Peyer's patch (tissue), 4 donors: ENCODE results near the gene PABPC1L.
A peak's percentile ranks its signal among the peaks of the same experiment; 100 is the strongest.

ENCODE experiments used
- CTCF ChIP-seq, 6 experiments: fragments of 450-650 bp in 4 of 6; fragments of 200-600 bp in 2 of 6; sonication (generic) in 1 of 6; IDR thresholded peaks; one replicate each; pipeline ENCODE4 v1.5.1; 2017 to 2019; ENCODE audit warnings: antibody characterized with exemption in 6 of 6, mild to moderate bottlenecking in 3 of 6, moderate library complexity in 1 of 6
- POLR2A ChIP-seq, 2 donors: fragments of 450-650 bp; IDR thresholded peaks; one replicate each; pipeline ENCODE4 v1.5.1; 2017; ENCODE audit warnings: antibody characterized with exemption in 2 of 2, mild to moderate bottlenecking in 2 of 2, moderate library complexity in 2 of 2

- TF ChIP-seq CTCF (IDR thresholded peaks at IDR 0.05) (peak in 5 of 6 experiments; percentile 12 to 52 (median 41)), POLR2A (IDR thresholded peaks at IDR 0.05) (no peak)
These were observed 21.4 kb upstream of the PABPC1L start for GRCh38 chr20:44888226-44889103.
